CD4-positive, alpha-beta T cell treated with Interleukin-15 for 4 hours (primary cell): ENCODE data around the gene DNAJC17.

Experiments used
- DNase-seq: peaks from one replicate; pipeline ENCODE4 v3.0.0-alpha.2; 2020; ENCODE audit warnings: low spot score

DNAJC17 gene

GRCh38 chr15:40737048-40737447, 70.2 kb downstream of the DNAJC17 start:
- no peak for DNase-seq

GRCh38 chr15:40736575-40736974, 70.7 kb downstream of the DNAJC17 start:
- no peak for DNase-seq

GRCh38 chr15:40731034-40731433, 76.2 kb downstream of the DNAJC17 start:
- DNase-seq: no peak

- no peak for DNase-seq
Measured at GRCh38 chr15:40723919-40724318, 83.4 kb downstream of the DNAJC17 start.

GRCh38 chr15:40722934-40723333, 84.3 kb downstream of the DNAJC17 start:
- no peak for DNase-seq

- DNase-seq: no peak
Measured at GRCh38 chr15:40722354-40722753, 84.9 kb downstream of the DNAJC17 start.

GRCh38 chr15:40721701-40722100, 85.6 kb downstream of the DNAJC17 start:
- DNase-seq: no peak

GRCh38 chr15:40716165-40716564, 91.1 kb downstream of the DNAJC17 start:
- no peak for DNase-seq
